Cardiac muscle cell (in vitro differentiated cells and primary cell): ENCODE data around the gene NOXO1. TPM values are rescaled to one million over a fixed set of nuclear protein-coding genes. Genes with fewer than 3 reads are reported as not detected.

Experiments used
- DNase-seq, 2 donors: peaks; one replicate each; pipeline versions ENCODE4 v3.0.0 to v3.0.0-alpha.2; 2010 to 2017; ENCODE audit warnings: low read depth in 1 of 2, low spot score in 1 of 2
- H3K27ac ChIP-seq: fragments of 200-600 bp; sonication (generic); 2 replicates; pipeline ENCODE4 v1.5.1; 2016
- H3K27me3 ChIP-seq: fragments of 200-600 bp; sonication (generic); 2 replicates; pipeline ENCODE4 v1.6.0; 2016; ENCODE audit warnings: control low read depth
- H3K36me3 ChIP-seq: fragments of 200-600 bp; sonication (generic); 2 replicates; pipeline ENCODE4 v1.5.1; 2016; ENCODE audit warnings: control low read depth
- H3K4me1 ChIP-seq: fragments of 200-600 bp; sonication (generic); 2 replicates; pipeline ENCODE4 v1.8.1; 2017; ENCODE audit warnings: low read depth, mild to moderate bottlenecking, mixed run types
- H3K4me3 ChIP-seq: fragments of 200-600 bp; sonication (generic); 2 replicates; pipeline ENCODE4 v1.5.1; 2016; ENCODE audit warnings: mild to moderate bottlenecking
- H3K9me3 ChIP-seq: fragments of 200-600 bp; sonication (generic); 2 replicates; pipeline ENCODE4 v1.5.1; 2017; ENCODE audit warnings: low read depth, mild to moderate bottlenecking, control low read depth
- polyA plus RNA-seq: library from polyadenylated mRNA; unstranded; fragments of >200 nt; fragmentation: Nextera tagmentation; extraction: Ambion mirVana; gene quantifications from 2 replicates; pipeline ENCODE4 v1.2.1, GENCODE V29; 2016
- total RNA-seq: library from RNA; depleted of rRNA; stranded (reverse); fragments of >200 nt; gene quantifications from 2 replicates; pipeline ENCODE4 v1.2.3, GENCODE V29; 2016
- TF ChIP-seq, protein P1 (sequence below): IDR thresholded peaks from 2 replicates; pipeline ENCODE4 v1.5.1; 2012; ENCODE audit warnings: low read depth, mild to moderate bottlenecking, low read length

Gene NOXO1
- total and polyA plus RNA-seq, 2 experiments from 2014 or later: 1.2 to 1.3 TPM

DNA sequence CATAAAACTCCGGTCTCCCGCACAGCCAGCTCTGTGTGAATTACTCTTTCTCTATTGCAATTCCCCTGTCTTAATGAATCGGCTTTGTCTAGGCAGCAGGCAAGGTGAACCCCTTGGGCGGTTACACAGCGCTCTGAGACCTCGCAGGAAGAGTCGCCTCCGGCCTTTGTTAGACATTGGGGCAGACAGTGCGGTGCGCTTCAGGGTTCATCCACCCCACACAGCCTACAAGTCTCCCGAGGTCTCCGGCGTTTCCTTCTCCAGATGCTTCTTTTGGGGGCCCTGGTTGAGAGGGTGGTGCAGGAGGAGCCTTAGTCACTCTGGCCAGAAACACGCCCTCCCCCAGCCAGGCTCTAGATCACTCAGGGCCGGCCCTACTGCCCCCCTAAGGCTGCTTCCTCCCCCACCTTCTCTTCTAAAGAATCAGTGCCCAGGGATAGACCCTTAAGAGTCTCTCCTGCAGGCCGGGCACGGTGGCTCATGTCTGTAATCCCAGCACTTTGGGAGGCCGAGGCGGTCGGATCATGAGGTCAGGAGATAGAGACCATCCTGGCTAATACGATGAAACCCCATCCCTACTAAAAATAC is 36.6 kb downstream of the NOXO1 start:
- TF ChIP-seq, protein P1, sequence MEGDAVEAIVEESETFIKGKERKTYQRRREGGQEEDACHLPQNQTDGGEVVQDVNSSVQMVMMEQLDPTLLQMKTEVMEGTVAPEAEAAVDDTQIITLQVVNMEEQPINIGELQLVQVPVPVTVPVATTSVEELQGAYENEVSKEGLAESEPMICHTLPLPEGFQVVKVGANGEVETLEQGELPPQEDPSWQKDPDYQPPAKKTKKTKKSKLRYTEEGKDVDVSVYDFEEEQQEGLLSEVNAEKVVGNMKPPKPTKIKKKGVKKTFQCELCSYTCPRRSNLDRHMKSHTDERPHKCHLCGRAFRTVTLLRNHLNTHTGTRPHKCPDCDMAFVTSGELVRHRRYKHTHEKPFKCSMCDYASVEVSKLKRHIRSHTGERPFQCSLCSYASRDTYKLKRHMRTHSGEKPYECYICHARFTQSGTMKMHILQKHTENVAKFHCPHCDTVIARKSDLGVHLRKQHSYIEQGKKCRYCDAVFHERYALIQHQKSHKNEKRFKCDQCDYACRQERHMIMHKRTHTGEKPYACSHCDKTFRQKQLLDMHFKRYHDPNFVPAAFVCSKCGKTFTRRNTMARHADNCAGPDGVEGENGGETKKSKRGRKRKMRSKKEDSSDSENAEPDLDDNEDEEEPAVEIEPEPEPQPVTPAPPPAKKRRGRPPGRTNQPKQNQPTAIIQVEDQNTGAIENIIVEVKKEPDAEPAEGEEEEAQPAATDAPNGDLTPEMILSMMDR: no peak
- Histone ChIP-seq H3K4me1 (no peaks in the 10 kb centered on the region), H3K36me3 (no peaks in the 10 kb centered on the region), H3K27me3 (no peaks in the 10 kb centered on the region), H3K9me3 (no peaks in the 10 kb centered on the region), H3K27ac (no peak overlapping the region), H3K4me3 (no peak overlapping the region)
- no peak for DNase-seq

DNA sequence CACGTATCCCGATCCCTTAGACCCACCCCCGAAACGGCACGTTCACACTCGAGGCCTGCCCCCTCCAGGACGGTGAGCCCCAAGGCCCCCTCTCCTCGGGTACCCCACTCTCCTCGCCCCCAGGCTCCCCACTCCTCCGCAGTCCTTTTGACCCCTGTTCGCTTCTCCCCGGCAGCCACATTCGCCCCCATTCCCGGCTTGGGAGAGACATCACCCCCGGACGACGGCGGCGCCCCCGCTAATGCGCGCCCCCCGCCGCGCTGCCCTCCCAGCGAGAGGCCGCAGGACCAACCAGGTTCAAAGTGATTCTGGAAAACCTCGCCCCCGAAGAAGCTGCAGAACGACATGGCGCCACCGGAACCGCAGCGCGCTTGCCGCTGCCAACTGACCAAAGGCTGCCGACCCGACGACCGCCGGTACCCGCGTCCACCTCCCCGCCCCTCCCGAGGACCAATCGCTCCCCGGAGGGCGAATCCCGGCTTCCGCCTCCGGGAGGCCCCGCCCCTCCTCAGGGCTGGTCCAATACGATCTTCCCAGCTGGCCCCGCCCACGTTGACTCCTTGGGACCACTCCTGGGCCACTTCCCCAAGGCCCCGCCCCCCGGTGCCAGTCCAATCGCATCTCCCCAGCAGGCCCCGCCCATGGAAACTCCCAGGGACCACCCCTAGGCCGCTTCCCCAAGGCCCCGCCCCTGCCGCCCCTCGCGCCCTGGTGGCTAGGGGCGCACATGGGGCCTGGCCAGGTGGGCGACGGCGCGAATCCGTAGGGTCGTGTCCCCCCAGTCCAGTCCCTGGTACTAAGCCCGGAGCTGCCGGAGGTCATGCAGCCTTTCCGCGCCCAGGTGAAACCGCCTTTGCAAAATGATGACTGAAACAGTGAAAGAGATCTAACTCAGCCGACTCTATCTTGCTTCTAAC is 38.2 kb downstream of the NOXO1 start, which contains the start of gene MSRB1:
MSRB1 (minus strand) TSS at position 390 of the 917 bp plus-strand sequence; CDS start at position 347, 43 bp downstream.
- no peaks in the 10 kb centered on the region for H3K36me3 ChIP-seq
- peak; percentile 99 to 100 for DNase-seq
- no peak within 1 kb of the TSS for H3K27ac ChIP-seq
- H3K4me1 ChIP-seq: no peaks in the 10 kb centered on the region
- peak within 1 kb of the TSS; percentile 73 for H3K4me3 ChIP-seq
- no peaks in the 10 kb centered on the region for H3K27me3 ChIP-seq
- TF ChIP-seq, protein P1: no peak
- H3K9me3 ChIP-seq: no peaks in the 10 kb centered on the region

DNA sequence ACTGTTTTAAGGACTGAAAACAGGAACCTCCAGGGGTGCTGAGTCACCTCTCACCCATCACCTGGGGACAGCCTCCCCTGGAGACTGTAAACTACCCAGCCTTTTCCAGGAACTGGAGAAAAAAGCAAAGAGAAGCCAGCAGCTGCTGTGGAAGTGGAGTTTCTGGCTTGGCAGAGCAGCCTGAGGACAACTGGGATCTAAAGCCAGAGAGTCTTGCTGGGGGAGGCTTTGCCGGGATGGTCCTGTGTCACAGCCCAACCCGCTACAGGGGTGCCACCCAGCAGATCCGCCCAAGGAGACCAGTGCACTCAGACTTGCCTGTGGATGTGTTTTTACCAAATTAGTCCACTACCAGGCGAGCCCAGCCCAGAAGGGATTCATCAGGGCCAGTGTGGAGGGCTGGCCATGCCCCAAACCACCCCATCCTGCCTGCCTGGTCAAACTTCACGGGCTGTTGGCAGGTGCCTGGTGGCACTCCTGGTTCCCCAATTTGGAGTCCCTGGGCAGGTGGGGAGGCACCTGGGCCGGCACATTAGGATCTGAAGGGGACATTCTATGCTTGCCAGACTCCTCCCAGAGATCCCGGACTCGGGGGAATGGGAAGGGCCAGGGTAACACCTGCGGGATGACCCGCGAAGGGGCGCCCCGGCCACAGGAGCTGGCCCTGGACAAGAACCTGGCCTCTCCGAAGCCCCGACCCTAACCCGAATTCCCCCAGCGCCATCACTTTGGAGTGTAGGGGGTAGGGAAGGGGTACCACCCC is 39.0 kb downstream of the NOXO1 start:
- H3K4me1 ChIP-seq: no peaks in the 10 kb centered on the region
- DNase-seq: peak in 1 of 2 donors; percentile 40
- H3K4me3 ChIP-seq: peak overlapping the region; percentile 73
- no peaks in the 10 kb centered on the region for H3K9me3 ChIP-seq
- H3K27me3 ChIP-seq: no peaks in the 10 kb centered on the region
- H3K27ac ChIP-seq: no peak overlapping the region
- no peaks in the 10 kb centered on the region for H3K36me3 ChIP-seq
- TF ChIP-seq, protein P1: no peak

DNA sequence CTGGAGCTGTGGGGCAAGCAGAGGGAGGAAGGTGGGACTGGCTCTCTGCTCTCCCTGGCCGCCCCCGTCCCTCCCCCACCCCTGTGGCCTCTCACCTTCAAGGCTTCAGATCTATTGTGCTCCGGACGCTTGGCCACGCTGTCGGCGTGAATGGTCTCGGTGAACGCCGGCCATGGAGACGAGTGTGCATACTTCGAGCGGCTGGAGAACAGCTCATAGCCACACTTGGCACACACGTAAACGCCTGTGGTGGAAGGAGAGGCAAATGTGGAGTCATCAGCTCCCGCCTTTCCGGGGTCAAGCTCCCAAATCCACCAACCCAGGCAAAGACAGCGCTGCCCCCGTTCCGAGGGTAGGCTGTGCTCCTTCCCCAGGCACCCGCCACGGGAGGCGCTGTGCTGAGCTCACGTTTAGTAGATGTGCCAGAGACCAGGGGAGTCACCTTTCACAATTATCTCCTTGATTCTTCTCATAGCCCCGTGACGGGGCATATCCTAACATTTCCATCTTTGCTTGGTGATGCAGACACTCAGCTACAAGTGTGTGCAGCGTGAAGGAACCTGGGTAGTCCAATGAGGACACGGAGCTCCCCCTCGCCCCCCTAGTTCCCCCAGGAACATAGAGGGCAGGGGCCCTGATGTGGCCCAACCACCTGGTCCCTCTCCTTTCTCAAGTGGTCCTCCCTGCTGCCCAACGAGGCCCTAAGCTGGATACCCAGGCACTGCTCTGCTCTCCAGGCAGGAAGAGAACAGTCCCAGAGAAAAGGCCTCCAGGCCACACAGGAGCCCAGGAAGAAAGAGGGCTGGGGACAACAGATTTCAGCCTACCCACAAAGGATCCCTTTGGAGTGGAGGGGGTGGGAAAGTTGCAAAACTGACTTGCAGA is 39.9 kb downstream of the NOXO1 start:
- Histone ChIP-seq H3K27ac (no peak overlapping the region), H3K4me3 (no peak overlapping the region), H3K4me1 (no peaks in the 10 kb centered on the region), H3K27me3 (no peaks in the 10 kb centered on the region), H3K9me3 (no peaks in the 10 kb centered on the region), H3K36me3 (no peaks in the 10 kb centered on the region)
- DNase-seq: peak in 1 of 2 donors; percentile 56
- TF ChIP-seq, protein P1: peak; percentile 38
